Small intestine (tissue), 7 donors: ENCODE results near the gene RNASE9. TPM values are rescaled to one million over a fixed set of nuclear protein-coding genes. Genes with fewer than 3 reads are reported as not detected.
"Not testable (repeated sequence)": the region's sequence is repeated elsewhere in the genome, so short reads cannot be mapped to it uniquely, and the experiment has no call there.

ENCODE experiments used
- DNase-seq, 2 donors: peaks; one replicate each; pipeline versions ENCODE4 v3.0.0 to v3.0.0-alpha.2; 2013
- FAIRE-seq: peaks from 2 replicates; lab custom pipeline; 2012; peaks lifted over from hg19 to GRCh38; lab: Jason Lieb, UNC
- H3K27ac ChIP-seq, 3 donors: one replicate each; pipeline ENCODE4 v1.5.1; 2013; ENCODE audit warnings: low read length in 2 of 3, mild to moderate bottlenecking in 2 of 3, control low read depth in 1 of 3, inconsistent platforms in 1 of 3, low read depth in 1 of 3, moderate library complexity in 1 of 3
- H3K27me3 ChIP-seq, 3 donors: one replicate each; pipeline ENCODE4 v1.6.1; 2013; ENCODE audit warnings: low read length in 3 of 3, inconsistent platforms in 1 of 3; ENCODE audit not compliant: control insufficient read depth in 3 of 3, insufficient read depth in 3 of 3
- H3K36me3 ChIP-seq, 3 donors: one replicate each; pipeline ENCODE4 v1.6.1; 2013; ENCODE audit warnings: low read length in 3 of 3, inconsistent platforms in 1 of 3, low read depth in 1 of 3, mild to moderate bottlenecking in 1 of 3, moderate library complexity in 1 of 3; ENCODE audit not compliant: control insufficient read depth in 3 of 3, insufficient read depth in 2 of 3
- H3K4me1 ChIP-seq, 3 donors: one replicate each; pipeline ENCODE4 v1.6.1; 2013; ENCODE audit warnings: low read length in 2 of 3, inconsistent platforms in 1 of 3, low read depth in 1 of 3, mild to moderate bottlenecking in 1 of 3, moderate library complexity in 1 of 3; ENCODE audit not compliant: control insufficient read depth in 3 of 3, insufficient read depth in 2 of 3
- H3K4me3 ChIP-seq, 3 donors: one replicate each; pipeline ENCODE4 v1.5.1; 2013; ENCODE audit warnings: low read length in 3 of 3, control low read depth in 1 of 3, inconsistent platforms in 1 of 3, low read depth in 1 of 3, mild to moderate bottlenecking in 1 of 3, moderate library complexity in 1 of 3
- H3K9me3 ChIP-seq, 2 donors: one replicate each; pipeline ENCODE4 v1.6.1; 2013; ENCODE audit warnings: low read depth in 1 of 2, low read length in 1 of 2; ENCODE audit not compliant: control insufficient read depth in 2 of 2, insufficient read depth in 1 of 2
- WGBS, 3 donors: extraction: QIAGEN DNeasy Blood & Tissue Kit; methylation state at CpG; one replicate each; pipeline ENCODE4 v1.1.7; 2013; 5-methylcytosine and 5-hydroxymethylcytosine counted together
- polyA plus RNA-seq, 4 donors: library from polyadenylated mRNA; stranded (reverse) in 3 of 4; unstranded in 1 of 4; fragments of 200-250 nt in 3 of 4; fragments of 120-200 nt in 1 of 4; gene quantifications; one replicate each; pipeline versions ENCODE4 v1.2.1 to v1.2.3, GENCODE V29; 2013
- donor health status: healthy with polysubstance abuse.
- donor health status: control.
- donor health status: control.
- donor health status: Bipolar disorder and iron deficiency.
- donor health status: healthy.

The RNASE9 gene
- polyA plus RNA-seq, 4 donors = not detected

DNA sequence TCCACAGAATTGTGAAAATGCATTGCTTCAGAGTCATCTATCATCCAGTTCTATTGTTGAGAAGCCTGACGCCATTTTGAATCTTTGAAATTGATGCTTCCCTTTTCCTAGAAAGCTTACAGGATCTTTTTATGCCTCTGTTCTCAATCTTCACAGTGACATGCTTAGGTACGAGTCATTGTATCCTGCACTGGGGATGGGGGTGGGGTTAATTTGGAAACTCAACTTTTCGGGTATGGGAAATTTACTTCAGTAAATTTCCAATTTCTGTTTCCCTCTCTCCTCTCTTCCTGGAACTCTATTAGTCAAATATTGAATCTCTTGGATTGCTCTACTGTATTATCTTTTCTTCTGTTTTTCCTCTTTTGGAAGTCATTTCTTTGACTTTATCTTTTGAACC, 31.0 kb downstream of the RNASE9 start:
- FAIRE-seq = no peak
- Histone ChIP-seq H3K36me3 (no peaks in the 10 kb centered on the region), H3K9me3 (no peaks in the 10 kb centered on the region), H3K4me3 (no peak overlapping the region), H3K27me3 (peaks cover 0 to 2% (median 0%) of the 10 kb centered on the region in 3 donors), H3K27ac (no peak overlapping the region), H3K4me1 (no peaks in the 10 kb centered on the region)
- 78 to 79% (median 79%) methylated on average over 3 of the region's 3 CpGs for WGBS, 3 donors
- no peak for DNase-seq

DNA sequence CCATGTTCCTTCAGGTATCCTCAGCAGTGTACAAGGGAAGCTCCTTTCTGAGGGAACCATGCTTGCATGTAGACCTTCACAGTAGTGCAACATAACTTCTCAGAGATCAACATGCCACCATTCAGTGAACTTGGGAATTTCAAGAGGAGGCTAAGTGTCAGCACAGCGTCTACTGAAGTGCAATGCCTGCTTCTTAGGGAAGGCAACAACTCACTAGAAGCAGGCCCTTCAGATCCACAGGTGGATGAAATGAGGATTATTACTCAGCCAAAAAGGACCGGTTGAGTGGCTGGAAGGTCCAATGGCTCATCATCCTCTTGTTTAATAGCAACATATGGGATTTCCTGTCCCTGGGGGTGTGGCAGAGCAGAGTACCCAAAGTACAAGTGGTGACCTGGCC, 36.8 kb downstream of the RNASE9 start:
- no peak overlapping the region for H3K4me3 ChIP-seq
- no peaks in the 10 kb centered on the region for H3K36me3 ChIP-seq
- FAIRE-seq (no peak), DNase-seq (no peak)
- H3K27me3 ChIP-seq = peaks cover 0 to 2% (median 0%) of the 10 kb centered on the region in 3 donors
- 88 to 92% (median 90%) methylated on average over 2 of the region's 2 CpGs for WGBS, 3 donors
- no peaks in the 10 kb centered on the region for H3K4me1 ChIP-seq
- H3K27ac ChIP-seq = no peak overlapping the region
- no peaks in the 10 kb centered on the region for H3K9me3 ChIP-seq

DNA sequence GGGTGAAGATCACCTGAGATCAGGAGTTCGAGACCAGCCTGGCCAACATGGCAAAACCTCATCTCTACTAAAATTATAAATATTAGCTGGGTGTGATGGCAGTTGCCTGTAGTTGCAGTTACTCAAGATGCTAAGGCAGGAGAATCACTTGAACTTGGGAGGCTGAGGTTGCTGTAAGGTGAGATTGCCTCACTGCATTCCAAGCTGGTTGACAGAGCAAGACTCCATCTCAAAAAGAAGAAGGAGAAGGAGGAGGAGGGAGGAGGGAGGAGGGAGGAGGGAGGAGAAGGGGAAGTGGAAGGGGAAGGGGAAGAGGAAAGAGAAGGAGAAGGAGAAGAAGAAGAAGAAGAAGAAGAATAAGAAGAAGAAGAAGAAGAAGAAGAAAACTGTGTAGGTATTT, 38.5 kb downstream of the RNASE9 start:
- Histone ChIP-seq H3K4me3 (no peak overlapping the region), H3K27ac (no peak overlapping the region), H3K27me3 (peaks cover 0 to 2% (median 0%) of the 10 kb centered on the region in 3 donors), H3K9me3 (no peaks in the 10 kb centered on the region), H3K36me3 (no peaks in the 10 kb centered on the region), H3K4me1 (no peaks in the 10 kb centered on the region)
- no peak for FAIRE-seq
- no peak for DNase-seq
- WGBS, 3 donors = 65 to 76% (median 71%) methylated on average over 1 of the region's 1 CpG

DNA sequence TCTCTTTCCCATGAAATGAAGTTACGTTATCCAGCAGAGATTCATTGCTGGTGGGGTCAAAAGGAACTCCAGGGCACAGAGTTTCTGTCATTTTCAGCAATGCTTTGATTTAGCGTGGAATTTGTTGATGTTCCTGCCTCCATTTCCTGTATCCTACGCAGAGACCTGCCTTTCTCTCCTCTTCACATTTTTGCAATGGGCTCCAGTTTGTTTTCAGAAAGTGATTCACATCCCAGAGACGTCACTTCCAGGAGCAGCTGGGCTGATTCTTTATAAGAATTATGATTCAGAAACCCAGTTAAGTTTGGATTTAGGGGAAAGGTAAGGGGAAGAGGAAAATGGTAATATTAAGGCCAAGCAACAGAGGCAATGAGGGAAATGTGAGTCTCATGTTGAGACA, 43.9 kb downstream of the RNASE9 start:
- DNase-seq (no peak), FAIRE-seq (no peak)
- Histone ChIP-seq H3K27ac (no peak overlapping the region), H3K4me3 (no peak overlapping the region), H3K36me3 (no peaks in the 10 kb centered on the region), H3K9me3 (no peaks in the 10 kb centered on the region), H3K27me3 (no peaks in the 10 kb centered on the region), H3K4me1 (no peaks in the 10 kb centered on the region)
- 73 to 88% (median 76%) methylated on average over 4 of the region's 4 CpGs for WGBS, 3 donors

DNA sequence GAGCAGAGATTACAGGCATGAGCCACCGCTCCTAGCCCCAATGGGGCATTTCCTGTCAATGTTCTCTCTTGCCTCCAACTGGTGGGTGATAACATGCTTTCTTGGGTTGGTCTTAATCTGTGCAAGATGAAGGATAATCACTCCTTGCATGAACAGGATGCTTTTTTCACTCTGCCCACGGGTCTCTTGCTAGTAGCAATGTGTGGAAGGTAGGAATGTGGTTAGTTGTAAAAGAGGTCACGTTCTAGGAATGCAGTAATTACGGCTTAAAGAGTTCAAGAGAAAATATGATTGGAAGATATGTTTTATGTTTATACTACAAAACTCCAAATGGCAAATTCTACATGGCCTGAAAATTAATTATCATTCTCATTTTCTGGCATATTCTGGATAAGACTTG, 45.0 kb downstream of the RNASE9 start:
- DNase-seq (no peak), FAIRE-seq (no peak)
- H3K9me3 ChIP-seq = no peaks in the 10 kb centered on the region
- H3K36me3 ChIP-seq = no peaks in the 10 kb centered on the region
- H3K4me3 ChIP-seq = no peak overlapping the region
- H3K4me1 ChIP-seq = no peaks in the 10 kb centered on the region
- WGBS, 3 donors = 68 to 83% (median 74%) methylated on average over 4 of the region's 4 CpGs
- H3K27ac ChIP-seq = no peak overlapping the region
- H3K27me3 ChIP-seq = no peaks in the 10 kb centered on the region

DNA sequence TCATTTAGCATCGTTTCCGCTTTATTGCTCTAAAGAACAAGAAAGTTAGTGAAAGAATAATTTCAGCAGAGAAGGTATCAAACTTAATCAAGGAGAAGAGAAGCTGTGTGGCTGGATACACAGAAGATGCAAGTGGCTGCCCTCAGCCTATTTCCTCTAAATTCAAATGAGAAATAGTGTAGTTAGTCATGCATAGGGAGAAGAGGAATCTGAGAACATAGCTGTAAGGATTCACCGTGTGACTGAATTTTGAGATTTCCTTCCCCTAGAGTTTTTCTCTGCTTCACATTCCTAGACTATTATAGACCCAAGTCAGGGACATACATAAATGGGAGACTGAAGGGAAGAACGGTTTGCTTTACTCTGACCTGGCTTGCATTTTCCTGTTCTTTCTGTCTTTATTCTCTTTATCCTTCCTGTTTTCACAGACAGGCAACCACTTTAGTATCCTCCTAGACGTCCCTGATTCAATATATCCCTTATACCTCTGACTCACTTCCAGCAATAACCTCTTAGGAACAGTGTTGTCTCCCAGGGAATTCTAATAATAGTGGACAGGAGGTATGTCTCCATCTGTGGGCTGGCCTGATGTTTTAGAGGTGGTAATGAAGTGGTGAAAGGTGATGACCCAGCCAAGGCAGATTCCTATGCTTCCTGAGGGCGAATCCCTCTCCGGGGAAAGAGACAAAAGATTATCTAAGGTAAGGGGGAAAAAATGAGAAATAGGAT, 48.5 kb downstream of the RNASE9 start:
- 66 to 72% (median 70%) methylated on average over 7 of the region's 7 CpGs for WGBS, 3 donors
- no peaks in the 10 kb centered on the region for H3K4me1 ChIP-seq
- DNase-seq (no peak), FAIRE-seq (no peak)
- no peaks in the 10 kb centered on the region for H3K9me3 ChIP-seq
- H3K27me3 ChIP-seq = no peaks in the 10 kb centered on the region
- no peaks in the 10 kb centered on the region for H3K36me3 ChIP-seq
- no peak overlapping the region for H3K4me3 ChIP-seq
- H3K27ac ChIP-seq = no peak overlapping the region

DNA sequence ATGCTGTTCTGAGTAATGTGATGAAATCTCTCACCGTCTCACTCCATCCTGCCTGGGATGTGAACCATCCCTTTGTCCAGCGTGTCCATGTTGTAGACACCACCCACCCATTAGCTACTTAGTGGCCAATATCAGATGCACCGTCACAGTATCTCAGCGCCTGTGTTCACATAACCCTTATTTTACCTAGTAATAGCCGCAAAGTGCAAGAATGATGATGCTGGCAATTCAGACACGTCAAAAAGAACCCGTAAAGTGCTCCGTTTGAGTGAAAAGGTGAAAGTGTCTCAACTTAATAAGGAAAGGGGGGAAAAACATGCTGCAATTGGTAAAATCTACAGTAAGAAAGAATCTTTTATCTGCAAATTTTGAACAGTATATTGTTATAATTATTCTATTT, 52.5 kb downstream of the RNASE9 start:
- DNase-seq (no peak), FAIRE-seq (no peak)
- Histone ChIP-seq H3K9me3 (no peaks in the 10 kb centered on the region), H3K4me1 (no peaks in the 10 kb centered on the region), H3K4me3 (no peak overlapping the region), H3K36me3 (no peaks in the 10 kb centered on the region), H3K27me3 (no peaks in the 10 kb centered on the region), H3K27ac (no peak overlapping the region)
- WGBS, 3 donors = 83 to 92% (median 87%) methylated on average over 8 of the region's 8 CpGs

DNA sequence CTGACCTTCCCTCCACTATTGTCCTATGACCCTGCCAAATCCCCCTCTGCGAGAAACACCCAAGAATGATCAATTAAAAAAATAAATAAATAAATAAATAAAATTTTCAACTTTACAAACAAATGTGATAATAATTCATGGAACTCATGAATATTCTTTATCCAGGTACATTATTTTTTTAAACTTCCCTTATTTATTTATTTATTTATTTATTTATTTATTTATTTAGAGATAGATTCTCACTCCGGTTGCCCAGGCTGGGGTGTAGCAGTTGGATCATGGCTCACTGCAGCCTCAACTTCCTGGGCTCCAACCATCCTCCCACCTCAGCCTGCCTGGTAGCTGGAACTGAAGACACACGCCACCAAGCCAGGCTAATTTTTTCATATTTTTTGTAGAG, 53.3 kb downstream of the RNASE9 start:
- DNase-seq, FAIRE-seq, H3K9me3 ChIP-seq, H3K4me3 ChIP-seq, H3K27me3 ChIP-seq, H3K27ac ChIP-seq, H3K36me3 ChIP-seq, H3K4me1 ChIP-seq: not testable (repeated sequence)
- WGBS, 3 donors = 83 to 96% (median 92%) methylated on average over 2 to 3 of the region's 3 CpGs

DNA sequence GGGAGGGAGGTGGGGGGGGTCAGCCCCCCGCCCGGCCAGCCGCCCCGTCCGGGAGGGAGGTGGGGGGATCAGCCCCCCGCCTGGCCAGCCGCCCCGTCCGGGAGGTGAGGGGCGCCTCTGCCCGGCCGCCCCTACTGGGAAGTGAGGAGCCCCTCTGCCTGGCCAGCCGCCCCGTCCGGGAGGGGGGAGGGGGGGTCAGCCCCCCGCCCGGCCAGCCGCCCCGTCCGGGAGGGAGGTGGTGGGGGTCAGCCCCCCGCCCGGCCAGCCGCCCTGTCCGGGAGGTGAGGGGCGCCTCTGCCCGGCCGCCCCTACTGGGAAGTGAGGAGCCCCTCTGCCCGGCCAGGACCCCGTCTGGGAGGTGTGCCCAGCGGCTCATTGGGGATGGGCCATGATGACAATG, 54.1 kb downstream of the RNASE9 start:
- not testable (repeated sequence) for FAIRE-seq, H3K27me3 ChIP-seq, H3K27ac ChIP-seq, H3K9me3 ChIP-seq, H3K4me3 ChIP-seq, H3K4me1 ChIP-seq, DNase-seq, H3K36me3 ChIP-seq
- WGBS, 3 donors = no CpG with 5 or more reads among the region's 30 CpGs
